Stimulated activated CD8-positive, alpha-beta memory T cell treated with anti-CD3 and anti-CD28 coated beads, Interleukin-7, amount 100 ng/mL, for 24 hours (primary cell): Measurements from ENCODE around the gene ADCY7.

Experiments
- DNase-seq: peaks from one replicate; pipeline ENCODE4 v3.0.0-alpha.2; 2020; ENCODE audit warnings: low read depth

ADCY7 gene

GRCh38 chr16:50298591-50299507 lies 32.5 kb downstream of the ADCY7 start:
- DNase-seq, result no peak

GRCh38 chr16:50299508-50300105 lies 33.3 kb downstream of the ADCY7 start:
- DNase-seq, result no peak

GRCh38 chr16:50300942-50301625 lies 34.7 kb downstream of the ADCY7 start:
- DNase-seq, result no peak

GRCh38 chr16:50301626-50302471 lies 35.5 kb downstream of the ADCY7 start:
- no peak for DNase-seq

- no peak for DNase-seq
These were observed 36.2 kb downstream of the ADCY7 start for GRCh38 chr16:50302472-50303005.

GRCh38 chr16:50303041-50303604 lies 36.8 kb downstream of the ADCY7 start:
- DNase-seq, result no peak

GRCh38 chr16:50303605-50304466 lies 37.5 kb downstream of the ADCY7 start:
- no peak for DNase-seq

GRCh38 chr16:50304467-50305440 lies 38.4 kb downstream of the ADCY7 start:
- DNase-seq, result no peak

- no peak for DNase-seq
These were observed 39.2 kb downstream of the ADCY7 start for GRCh38 chr16:50305441-50306061.

- DNase-seq, result no peak
These were observed 39.9 kb downstream of the ADCY7 start for GRCh38 chr16:50306287-50306686.

GRCh38 chr16:50308237-50308965 lies 42.0 kb downstream of the ADCY7 start:
- no peak for DNase-seq

- DNase-seq, result no peak
These were observed 42.8 kb downstream of the ADCY7 start for GRCh38 chr16:50309156-50309526.

GRCh38 chr16:50309527-50310307 lies 43.4 kb downstream of the ADCY7 start:
- no peak for DNase-seq

GRCh38 chr16:50310308-50311133 lies 44.2 kb downstream of the ADCY7 start:
- DNase-seq, result no peak

GRCh38 chr16:50311134-50311528 lies 44.8 kb downstream of the ADCY7 start:
- DNase-seq, result no peak

- DNase-seq, result no peak
These were observed 45.6 kb downstream of the ADCY7 start for GRCh38 chr16:50311891-50312501.
